Neuronal stem cell (in vitro differentiated cells): ENCODE data around the gene SEMA4F. TPM values are rescaled to one million over a fixed set of nuclear protein-coding genes. Genes with fewer than 3 reads are reported as not detected.
A peak's percentile ranks its signal among the peaks of the same experiment; 100 is the strongest.

ENCODE experiments used
- DNase-seq: peaks from one replicate; pipeline ENCODE4 v3.0.0-alpha.2; 2013; ENCODE audit warnings: low spot score
- H2AFZ ChIP-seq: one replicate; pipeline ENCODE4 v1.6.1; 2013; ENCODE audit warnings: mild to moderate bottlenecking, low read length, inconsistent platforms
- H2AK5ac ChIP-seq: 2 replicates; pipeline ENCODE4 v1.6.1; 2013; ENCODE audit warnings: low read depth, mild to moderate bottlenecking, inconsistent platforms, low read length, moderate library complexity, mixed read lengths
- H2BK120ac ChIP-seq: 2 replicates; pipeline ENCODE4 v1.6.1; 2013; ENCODE audit warnings: low read depth, mild to moderate bottlenecking, inconsistent platforms, low read length, moderate library complexity, mixed read lengths
- H2BK12ac ChIP-seq: one replicate; pipeline ENCODE4 v1.6.1; 2013; ENCODE audit warnings: low read length, inconsistent platforms
- H2BK15ac ChIP-seq: 2 replicates; pipeline ENCODE4 v1.6.1; 2013; ENCODE audit warnings: mild to moderate bottlenecking, low read length, inconsistent platforms, mixed read lengths
- H2BK5ac ChIP-seq: one replicate; pipeline ENCODE4 v1.6.1; 2013; ENCODE audit warnings: inconsistent platforms, mild to moderate bottlenecking, low read length, moderate library complexity
- H3K14ac ChIP-seq: one replicate; pipeline ENCODE4 v1.6.1; 2013; ENCODE audit warnings: low read length, inconsistent platforms
- H3K18ac ChIP-seq: 2 replicates; pipeline ENCODE4 v1.6.1; 2013; ENCODE audit warnings: low read length, inconsistent platforms
- H3K23ac ChIP-seq: 2 replicates; pipeline ENCODE4 v1.6.1; 2013; ENCODE audit warnings: low read depth, mild to moderate bottlenecking, mixed read lengths, low read length, inconsistent platforms; ENCODE audit not compliant: poor library complexity
- H3K27ac ChIP-seq: replicated peaks from 3 replicates; pipeline ENCODE4 v1.5.1; 2013; ENCODE audit warnings: low read length, inconsistent platforms
- H3K27me3 ChIP-seq, 3 experiments: 2 replicates each; pipeline ENCODE4 v1.6.1; 2013; ENCODE audit warnings: low read length in 3 of 3, mild to moderate bottlenecking in 2 of 3, inconsistent platforms in 1 of 3, low read depth in 1 of 3, mixed read lengths in 1 of 3, moderate library complexity in 1 of 3; ENCODE audit not compliant: control insufficient read depth in 3 of 3, insufficient read depth in 3 of 3
- H3K36me3 ChIP-seq, 2 donors: replicated peaks in 1 of 2; 2 replicates each; pipeline ENCODE4 v1.6.1; 2013; ENCODE audit warnings: low read length in 2 of 2; ENCODE audit not compliant: control insufficient read depth in 2 of 2, insufficient read depth in 2 of 2
- H3K4ac ChIP-seq: 2 replicates; pipeline ENCODE4 v1.6.1; 2013; ENCODE audit warnings: inconsistent platforms, mild to moderate bottlenecking, low read length, moderate library complexity
- H3K4me1 ChIP-seq, 2 donors: 1 replicate in 1 of 2; 2 replicates in 1 of 2; pipeline ENCODE4 v1.6.1; 2013; ENCODE audit warnings: low read length in 2 of 2, low read depth in 1 of 2; ENCODE audit not compliant: control insufficient read depth in 2 of 2, insufficient read depth in 1 of 2
- H3K4me2 ChIP-seq: one replicate; pipeline ENCODE4 v1.6.1; 2013; ENCODE audit warnings: mild to moderate bottlenecking, low read length, inconsistent platforms; ENCODE audit not compliant: insufficient read depth, poor library complexity, severe bottlenecking
- H3K4me3 ChIP-seq, 2 donors: 2 replicates each; pipeline ENCODE4 v1.5.1; 2013; ENCODE audit warnings: low read length in 2 of 2, mild to moderate bottlenecking in 2 of 2, inconsistent platforms in 1 of 2, moderate library complexity in 1 of 2
- H3K79me1 ChIP-seq: one replicate; pipeline ENCODE4 v1.6.1; 2013; ENCODE audit warnings: low read depth, mild to moderate bottlenecking, inconsistent platforms, low read length, moderate library complexity
- H3K9ac ChIP-seq: one replicate; pipeline ENCODE4 v1.6.1; 2013; ENCODE audit warnings: mild to moderate bottlenecking, low read depth, low read length, inconsistent platforms; ENCODE audit not compliant: poor library complexity
- H3K9me3 ChIP-seq, 2 donors: replicated peaks in 1 of 2; 2 replicates each; pipeline versions ENCODE3 to v1.6.1; 2013; ENCODE audit warnings: low read length in 2 of 2, mild to moderate bottlenecking in 2 of 2, inconsistent platforms in 1 of 2, low read depth in 1 of 2, mixed read lengths in 1 of 2, moderate library complexity in 1 of 2; ENCODE audit not compliant: control insufficient read depth in 2 of 2, insufficient read depth in 1 of 2
- H4K8ac ChIP-seq: one replicate; pipeline ENCODE4 v1.6.1; 2013; ENCODE audit warnings: low read depth, mild to moderate bottlenecking, inconsistent platforms, low read length, moderate library complexity
- H4K91ac ChIP-seq: one replicate; pipeline ENCODE4 v1.6.1; 2013; ENCODE audit warnings: low read length, low read depth, mild to moderate bottlenecking, inconsistent platforms; ENCODE audit not compliant: poor library complexity
- WGBS, 2 donors: extraction: QIAGEN DNeasy Blood & Tissue Kit; methylation state at CpG; one replicate each; pipeline ENCODE4 v1.1.7; 2013; ENCODE audit warnings: missing lambda C conversion rate in 2 of 2, mixed read lengths in 1 of 2; ENCODE audit not compliant: insufficient read length in 2 of 2, insufficient replicate concordance in 1 of 2; ENCODE audit errors: extremely low coverage in 2 of 2; 5-methylcytosine and 5-hydroxymethylcytosine counted together
- polyA plus RNA-seq, 2 experiments: library from polyadenylated mRNA; stranded (reverse); fragments of 200-250 nt; gene quantifications; one replicate each; pipeline ENCODE4 v1.2.3, GENCODE V29; 2013

The SEMA4F gene
- polyA plus RNA-seq (2013, experiment 1 of 2): 6.3 TPM
- 5.4 TPM for polyA plus RNA-seq (2013, experiment 2 of 2)

- whole genome bisulfite sequencing, 2 donors: no CpG with 5 or more reads among the region's 79 CpGs
- Histone ChIP-seq H4K8ac (no peak within 1 kb of the TSS), H3K9ac (peak within 1 kb of the TSS; percentile 92), H3K23ac (peak within 1 kb of the TSS; percentile 86), H3K9me3 (peaks cover 0 to 5% of the 10 kb centered on the region in 2 donors), H3K4me3 (peak within 1 kb of the TSS; percentile 79 to 88), H2AK5ac (no peak within 1 kb of the TSS), H4K91ac (no peak within 1 kb of the TSS), H3K27me3 (peaks cover 0 to 21% (median 14%) of the 10 kb centered on the region in 3 experiments), H3K4ac (no peak within 1 kb of the TSS), H3K36me3 (peaks cover 0 to 4% of the 10 kb centered on the region in 2 donors), H3K79me1 (no peaks in the 10 kb centered on the region), H2BK12ac (no peak within 1 kb of the TSS), H2AFZ (peak within 1 kb of the TSS; percentile 100), H2BK5ac (no peak within 1 kb of the TSS), H3K4me2 (peak within 1 kb of the TSS; percentile 92), H3K27ac (no peak within 1 kb of the TSS), H2BK15ac (no peak within 1 kb of the TSS), H3K4me1 (peaks cover 0 to 2% of the 10 kb centered on the region in 2 donors), H3K18ac (peak within 1 kb of the TSS; percentile 94), H2BK120ac (no peak within 1 kb of the TSS), H3K14ac (peak within 1 kb of the TSS; percentile 87)
- DNase-seq: peak; percentile 94
These were observed at the start of gene SEMA4F for GRCh38 chr2:74653985-74654882. SEMA4F (plus strand) TSS chr2:74654247; CDS start chr2:74654377, 130 bp downstream.

GRCh38 chr2:74606927-74607326, 47.1 kb upstream of the SEMA4F start:
- Histone ChIP-seq H3K36me3 (no peaks in the 10 kb centered on the region), H3K14ac (no peak overlapping the region), H2BK12ac (no peak overlapping the region), H4K8ac (no peak overlapping the region), H2BK120ac (no peak overlapping the region), H3K4ac (no peak overlapping the region), H3K27ac (no peak overlapping the region), H3K79me1 (no peaks in the 10 kb centered on the region), H2BK5ac (no peak overlapping the region), H2BK15ac (no peak overlapping the region), H3K4me2 (no peak overlapping the region), H3K18ac (no peak overlapping the region), H3K23ac (no peak overlapping the region), H3K9ac (no peak overlapping the region), H3K4me3 (no peak overlapping the region), H3K9me3 (no peaks in the 10 kb centered on the region), H2AK5ac (no peak overlapping the region), H3K27me3 (peaks cover 0 to 27% (median 0%) of the 10 kb centered on the region in 3 experiments), H2AFZ (no peak overlapping the region), H4K91ac (no peak overlapping the region), H3K4me1 (no peaks in the 10 kb centered on the region)
- no CpG with 5 or more reads among the region's 5 CpGs for WGBS, 2 donors
- DNase-seq: no peak

GRCh38 chr2:74617122-74617521, 36.9 kb upstream of the SEMA4F start:
- no CpG with 5 or more reads among the region's 3 CpGs for WGBS, 2 donors
- Histone ChIP-seq H3K14ac (no peak overlapping the region), H3K27me3 (peaks cover 0 to 40% (median 0%) of the 10 kb centered on the region in 3 experiments)

GRCh38 chr2:74618410-74619083, 35.5 kb upstream of the SEMA4F start:
- Histone ChIP-seq H3K4me2 (no peak overlapping the region), H3K79me1 (no peaks in the 10 kb centered on the region), H3K36me3 (no peaks in the 10 kb centered on the region), H3K4ac (no peak overlapping the region), H3K18ac (no peak overlapping the region), H4K91ac (no peak overlapping the region), H3K27ac (no peak overlapping the region), H2BK15ac (no peak overlapping the region), H3K14ac (no peak overlapping the region), H3K4me3 (no peak overlapping the region), H3K4me1 (peaks cover 0 to 8% of the 10 kb centered on the region in 2 donors), H2AFZ (no peak overlapping the region), H3K23ac (no peak overlapping the region), H2BK12ac (no peak overlapping the region), H3K9ac (no peak overlapping the region), H3K9me3 (no peaks in the 10 kb centered on the region), H2BK5ac (no peak overlapping the region), H2AK5ac (no peak overlapping the region), H3K27me3 (peaks cover 0 to 35% (median 0%) of the 10 kb centered on the region in 3 experiments), H2BK120ac (no peak overlapping the region), H4K8ac (no peak overlapping the region)
- DNase-seq: no peak
- no CpG with 5 or more reads among the region's 6 CpGs for WGBS, 2 donors

More at GRCh38 chr2:74617122-74617521, 36.9 kb upstream of the SEMA4F start:
- no peak overlapping the region for H3K4ac ChIP-seq
- no peak overlapping the region for H4K8ac ChIP-seq
- H3K18ac ChIP-seq: no peak overlapping the region
- no peak overlapping the region for H2AK5ac ChIP-seq
- H3K9me3 ChIP-seq: no peaks in the 10 kb centered on the region
- H2BK5ac ChIP-seq: no peak overlapping the region
- no peak overlapping the region for H3K4me3 ChIP-seq
- no peak overlapping the region for H2AFZ ChIP-seq
- no peak overlapping the region for H3K23ac ChIP-seq
- peaks cover 0 to 8% of the 10 kb centered on the region in 2 donors for H3K4me1 ChIP-seq
- H3K9ac ChIP-seq: no peak overlapping the region
- no peak overlapping the region for H4K91ac ChIP-seq
- H3K27ac ChIP-seq: no peak overlapping the region
- H3K36me3 ChIP-seq: no peaks in the 10 kb centered on the region
- H2BK15ac ChIP-seq: no peak overlapping the region
- H3K4me2 ChIP-seq: no peak overlapping the region
- H2BK12ac ChIP-seq: no peak overlapping the region
- no peak for DNase-seq
- H3K79me1 ChIP-seq: no peaks in the 10 kb centered on the region
- no peak overlapping the region for H2BK120ac ChIP-seq
